ENCODE measurements around the gene NAP1L4.

The NAP1L4 gene

GRCh38 chr11:2934611-2935239 lies 57.4 kb downstream of the NAP1L4 start:
- DNase-seq (ENCODE audit: low read depth), result no peak

GRCh38 chr11:2934021-2934550 lies 58.0 kb downstream of the NAP1L4 start:
- no peak for DNase-seq (ENCODE audit: low read depth)

GRCh38 chr11:2933375-2934020 lies 58.6 kb downstream of the NAP1L4 start:
- peak; percentile 53 for DNase-seq (ENCODE audit: low read depth)

- DNase-seq (ENCODE audit: low read depth), result peak; percentile 54
Measured at GRCh38 chr11:2932850-2933251, 59.3 kb downstream of the NAP1L4 start.

- DNase-seq (ENCODE audit: low read depth), result no peak
Measured at GRCh38 chr11:2931771-2932738, 60.1 kb downstream of the NAP1L4 start.

- DNase-seq (ENCODE audit: low read depth), result no peak
Measured at GRCh38 chr11:2931420-2931746, 60.7 kb downstream of the NAP1L4 start.

- DNase-seq (ENCODE audit: low read depth), result peak; percentile 42
Measured at GRCh38 chr11:2930704-2931419, 61.3 kb downstream of the NAP1L4 start.

- DNase-seq (ENCODE audit: low read depth), result peak; percentile 60
Measured at GRCh38 chr11:2929950-2930703, 62.0 kb downstream of the NAP1L4 start.

- peak; percentile 86 for DNase-seq (ENCODE audit: low read depth)
Measured at GRCh38 chr11:2929531-2929949, 62.6 kb downstream of the NAP1L4 start.

GRCh38 chr11:2928605-2929530 lies 63.3 kb downstream of the NAP1L4 start, which contains the start of gene PHLDA2:
TSS of gene PHLDA2 (minus strand) at chr11:2929420. CDS start at chr11:2929364, 56 bp downstream.
- peak; percentile 78 for DNase-seq (ENCODE audit: low read depth)

- peak; percentile 57 for DNase-seq (ENCODE audit: low read depth)
Measured at GRCh38 chr11:2927851-2928604, 64.1 kb downstream of the NAP1L4 start.

GRCh38 chr11:2927121-2927800 lies 64.9 kb downstream of the NAP1L4 start:
- no peak for DNase-seq (ENCODE audit: low read depth)

- no peak for DNase-seq (ENCODE audit: low read depth)
Measured at GRCh38 chr11:2926611-2927051, 65.5 kb downstream of the NAP1L4 start.

GRCh38 chr11:2924821-2925675 lies 67.1 kb downstream of the NAP1L4 start:
- no peak for DNase-seq (ENCODE audit: low read depth)

GRCh38 chr11:2924381-2924780 lies 67.7 kb downstream of the NAP1L4 start:
- no peak for DNase-seq (ENCODE audit: low read depth)

- DNase-seq (ENCODE audit: low read depth), result no peak
Measured at GRCh38 chr11:2923446-2924375, 68.4 kb downstream of the NAP1L4 start.
